Spleen (tissue), 7 donors: ENCODE data around the gene PHOSPHO2.

Experiments used
- POLR2A ChIP-seq, 3 donors: fragments of 450-650 bp; IDR thresholded peaks; one replicate each; pipeline ENCODE4 v1.5.1; 2017; ENCODE audit warnings: antibody characterized with exemption in 3 of 3, mild to moderate bottlenecking in 1 of 3
- TF ChIP-seq, protein P1 (sequence below), 11 experiments: fragments of 200-600 bp in 7 of 11; fragments of 450-650 bp in 4 of 11; sonication (generic) in 4 of 11; IDR thresholded peaks in 8 of 11; conservative IDR thresholded peaks in 3 of 11; 1 replicate in 7 of 11; 2 replicates in 4 of 11; pipeline versions ENCODE4 v1.4.0 to v1.8.0; 2016 to 2021; ENCODE audit warnings: antibody characterized with exemption in 11 of 11, inconsistent platforms in 4 of 11, mild to moderate bottlenecking in 1 of 11
- donor health status: DM: no; HTN: no; CAD: no; lungs with moderate emphysema.
- donor health status: DM: no; HTN: no; CAD: no.
- donor health status: DM: no; HTN: no; CAD: no.

GRCh38 chr2:169716238-169716886 lies 22.1 kb downstream of the PHOSPHO2 start:
- TF ChIP-seq, protein P1, sequence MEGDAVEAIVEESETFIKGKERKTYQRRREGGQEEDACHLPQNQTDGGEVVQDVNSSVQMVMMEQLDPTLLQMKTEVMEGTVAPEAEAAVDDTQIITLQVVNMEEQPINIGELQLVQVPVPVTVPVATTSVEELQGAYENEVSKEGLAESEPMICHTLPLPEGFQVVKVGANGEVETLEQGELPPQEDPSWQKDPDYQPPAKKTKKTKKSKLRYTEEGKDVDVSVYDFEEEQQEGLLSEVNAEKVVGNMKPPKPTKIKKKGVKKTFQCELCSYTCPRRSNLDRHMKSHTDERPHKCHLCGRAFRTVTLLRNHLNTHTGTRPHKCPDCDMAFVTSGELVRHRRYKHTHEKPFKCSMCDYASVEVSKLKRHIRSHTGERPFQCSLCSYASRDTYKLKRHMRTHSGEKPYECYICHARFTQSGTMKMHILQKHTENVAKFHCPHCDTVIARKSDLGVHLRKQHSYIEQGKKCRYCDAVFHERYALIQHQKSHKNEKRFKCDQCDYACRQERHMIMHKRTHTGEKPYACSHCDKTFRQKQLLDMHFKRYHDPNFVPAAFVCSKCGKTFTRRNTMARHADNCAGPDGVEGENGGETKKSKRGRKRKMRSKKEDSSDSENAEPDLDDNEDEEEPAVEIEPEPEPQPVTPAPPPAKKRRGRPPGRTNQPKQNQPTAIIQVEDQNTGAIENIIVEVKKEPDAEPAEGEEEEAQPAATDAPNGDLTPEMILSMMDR (IDR thresholded peaks at IDR 0.05 in 8 of 11, conservative IDR thresholded peaks at IDR 0.05 in 3 of 11) = no peak
- TF ChIP-seq POLR2A (IDR thresholded peaks at IDR 0.05) = no peak
